ENCODE measurements around the gene C17orf67. TPM values are rescaled to one million over a fixed set of nuclear protein-coding genes. Genes with fewer than 3 reads are reported as not detected.

Gene C17orf67
- total RNA-seq, 6 experiments from 2014 or later: 0.31 to 1.1 (median 0.78) TPM

GRCh38 chr17:56830726-56831368 is 2.9 kb downstream of the C17orf67 start:
- H3K4me3 ChIP-seq: no peak overlapping the region
- TF ChIP-seq CTCF (IDR thresholded peaks at IDR 0.05) (no peak), POLR2A (IDR thresholded peaks at IDR 0.05) (no peak)
- no peak for ATAC-seq

GRCh38 chr17:56826611-56827414 is 6.9 kb downstream of the C17orf67 start:
- DNase-seq (peak in 1 of 3 donors; percentile 67), ATAC-seq (peak; percentile 58 to 77 (median 72))
- Histone ChIP-seq H3K36me3 (no peaks in the 10 kb centered on the region), H3K27ac (peak overlapping the region in 2 of 3 donors; percentile 12 to 16), H3K27me3 (no peaks in the 10 kb centered on the region), H3K4me1 (peaks cover 0 to 46% (median 21%) of the 10 kb centered on the region in 4 donors), H3K4me3 (no peak overlapping the region), H3K9me3 (no peaks in the 10 kb centered on the region)
- intact Hi-C loops (cut with DNase I): no loop called here
- TF ChIP-seq CTCF (IDR thresholded peaks at IDR 0.05) (no peak), POLR2A (IDR thresholded peaks at IDR 0.05) (no peak)
- WGBS (ENCODE audit: insufficient coverage, low coverage, low lambda C conversion rate, missing lambda C conversion rate): 47% methylated on average over 4 of the region's 4 CpGs

More at GRCh38 chr17:56830726-56831368, 2.9 kb downstream of the C17orf67 start:
- Histone ChIP-seq H3K4me1 (peaks cover 0 to 32% (median 15%) of the 10 kb centered on the region in 4 donors), H3K27me3 (no peaks in the 10 kb centered on the region), H3K27ac (no peak overlapping the region), H3K9me3 (no peaks in the 10 kb centered on the region), H3K36me3 (no peaks in the 10 kb centered on the region)
- intact Hi-C loops (cut with DNase I): no loop called here
- DNase-seq: no peak
- 28% methylated on average over 7 of the region's 7 CpGs for WGBS (ENCODE audit: insufficient coverage, low coverage, low lambda C conversion rate, missing lambda C conversion rate)

GRCh38 chr17:56824503-56824902 is 9.2 kb downstream of the C17orf67 start:
- TF ChIP-seq POLR2A (IDR thresholded peaks at IDR 0.05) (no peak), CTCF (IDR thresholded peaks at IDR 0.05) (no peak)
- Histone ChIP-seq H3K27ac (no peak overlapping the region), H3K36me3 (no peaks in the 10 kb centered on the region), H3K9me3 (no peaks in the 10 kb centered on the region), H3K4me3 (no peak overlapping the region), H3K27me3 (no peaks in the 10 kb centered on the region), H3K4me1 (peaks cover 0 to 60% (median 29%) of the 10 kb centered on the region in 4 donors)
- ATAC-seq: no peak
- 65% methylated on average over 1 of the region's 1 CpG for WGBS (ENCODE audit: insufficient coverage, low coverage, low lambda C conversion rate, missing lambda C conversion rate)
- intact Hi-C loops (cut with DNase I): no loop called here
- no peak for DNase-seq

GRCh38 chr17:56823848-56824247 is 9.9 kb downstream of the C17orf67 start:
- intact Hi-C loops (cut with DNase I): no loop called here
- Histone ChIP-seq H3K36me3 (no peaks in the 10 kb centered on the region), H3K27ac (peak overlapping the region in 1 of 3 donors; percentile 56), H3K4me1 (peaks cover 0 to 60% (median 30%) of the 10 kb centered on the region in 4 donors), H3K4me3 (no peak overlapping the region), H3K9me3 (no peaks in the 10 kb centered on the region), H3K27me3 (no peaks in the 10 kb centered on the region)
- DNase-seq: no peak
- 60% methylated on average over 2 of the region's 2 CpGs for WGBS (ENCODE audit: insufficient coverage, low coverage, low lambda C conversion rate, missing lambda C conversion rate)
- peak in 2 of 4 donors; percentile 8 to 9 for ATAC-seq
- TF ChIP-seq POLR2A (IDR thresholded peaks at IDR 0.05) (no peak), CTCF (IDR thresholded peaks at IDR 0.05) (no peak)
